Measurements from ENCODE around the gene RFX3.

- TF ChIP-seq, protein P1, sequence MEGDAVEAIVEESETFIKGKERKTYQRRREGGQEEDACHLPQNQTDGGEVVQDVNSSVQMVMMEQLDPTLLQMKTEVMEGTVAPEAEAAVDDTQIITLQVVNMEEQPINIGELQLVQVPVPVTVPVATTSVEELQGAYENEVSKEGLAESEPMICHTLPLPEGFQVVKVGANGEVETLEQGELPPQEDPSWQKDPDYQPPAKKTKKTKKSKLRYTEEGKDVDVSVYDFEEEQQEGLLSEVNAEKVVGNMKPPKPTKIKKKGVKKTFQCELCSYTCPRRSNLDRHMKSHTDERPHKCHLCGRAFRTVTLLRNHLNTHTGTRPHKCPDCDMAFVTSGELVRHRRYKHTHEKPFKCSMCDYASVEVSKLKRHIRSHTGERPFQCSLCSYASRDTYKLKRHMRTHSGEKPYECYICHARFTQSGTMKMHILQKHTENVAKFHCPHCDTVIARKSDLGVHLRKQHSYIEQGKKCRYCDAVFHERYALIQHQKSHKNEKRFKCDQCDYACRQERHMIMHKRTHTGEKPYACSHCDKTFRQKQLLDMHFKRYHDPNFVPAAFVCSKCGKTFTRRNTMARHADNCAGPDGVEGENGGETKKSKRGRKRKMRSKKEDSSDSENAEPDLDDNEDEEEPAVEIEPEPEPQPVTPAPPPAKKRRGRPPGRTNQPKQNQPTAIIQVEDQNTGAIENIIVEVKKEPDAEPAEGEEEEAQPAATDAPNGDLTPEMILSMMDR (IDR thresholded peaks at IDR 0.05), result no peak
- TF ChIP-seq POLR2A (IDR thresholded peaks at IDR 0.05), result no peak
These were observed 28.4 kb downstream of the RFX3 start for GRCh38 chr9:3497401-3497800.

All from adrenal gland (tissue), 5 donors.